Lung (tissue), 12 donors: ENCODE data around the gene L3MBTL4. TPM values are rescaled to one million over a fixed set of nuclear protein-coding genes. Genes with fewer than 3 reads are reported as not detected.

ENCODE experiments used
- ATAC-seq: fragments of 200-7000 bp; cut with Tn5 transposase; one replicate; pipeline ENCODE4 v1.9.1; 2020; ENCODE audit warnings: moderate number of reproducible peaks; ENCODE audit not compliant: insufficient read depth, low FRiP score
- DNase-seq, 3 donors: peaks; one replicate each; pipeline ENCODE4 v3.0.0-alpha.2; 2013 to 2017
- H3K27ac ChIP-seq, 2 donors: one replicate each; pipeline ENCODE4 v1.5.1; 2013; ENCODE audit warnings: mild to moderate bottlenecking in 2 of 2, moderate library complexity in 2 of 2, control low read depth in 1 of 2, inconsistent platforms in 1 of 2, low read depth in 1 of 2, low read length in 1 of 2
- H3K27me3 ChIP-seq, 3 donors: one replicate each; pipeline ENCODE4 v1.5.1; 2013; ENCODE audit warnings: low read length in 2 of 3; ENCODE audit not compliant: control insufficient read depth in 3 of 3, insufficient read depth in 3 of 3
- H3K36me3 ChIP-seq, 4 donors: one replicate each; pipeline ENCODE4 v1.5.1; 2013; ENCODE audit warnings: low read length in 4 of 4, mild to moderate bottlenecking in 1 of 4, moderate library complexity in 1 of 4; ENCODE audit not compliant: control insufficient read depth in 4 of 4, insufficient read depth in 4 of 4
- H3K4me1 ChIP-seq, 5 donors: one replicate each; pipeline ENCODE4 v1.5.1; 2013; ENCODE audit warnings: low read length in 5 of 5, mild to moderate bottlenecking in 2 of 5, moderate library complexity in 1 of 5; ENCODE audit not compliant: control insufficient read depth in 5 of 5, insufficient read depth in 5 of 5
- H3K4me3 ChIP-seq: one replicate; pipeline ENCODE4 v1.5.1; 2013; ENCODE audit warnings: mild to moderate bottlenecking, control low read depth, moderate library complexity
- H3K9ac ChIP-seq, 2 donors: one replicate each; pipeline ENCODE4 v1.5.1; 2013; ENCODE audit warnings: low read length in 2 of 2, control low read depth in 1 of 2; ENCODE audit not compliant: insufficient read depth in 1 of 2
- H3K9me3 ChIP-seq, 4 donors: one replicate each; pipeline ENCODE4 v1.5.1; 2013; ENCODE audit warnings: low read length in 3 of 4, mild to moderate bottlenecking in 1 of 4, moderate library complexity in 1 of 4; ENCODE audit not compliant: control insufficient read depth in 4 of 4, insufficient read depth in 3 of 4
- CTCF ChIP-seq: IDR thresholded peaks from 2 replicates; pipeline ENCODE4 v1.5.1; 2012; ENCODE audit warnings: mild to moderate bottlenecking; ENCODE audit errors: control extremely low read depth, extremely low read depth
- WGBS, 2 donors: extraction: QIAGEN DNeasy Blood & Tissue Kit; methylation state at CpG; one replicate each; pipeline ENCODE4 v1.1.7; 2013; 5-methylcytosine and 5-hydroxymethylcytosine counted together
- polyA plus RNA-seq, 2 donors: library from polyadenylated mRNA; stranded (reverse); fragments of 200-250 nt; gene quantifications; one replicate each; pipeline ENCODE4 v1.2.1, GENCODE V29; 2013
- total RNA-seq, 2 donors: library from RNA; depleted of rRNA in 1 of 2; stranded (reverse); fragments of >200 nt in 1 of 2; gene quantifications; one replicate each; pipeline ENCODE4 v1.2.1, GENCODE V29; 2014 to 2021
- donor health status: control.
- donor health status: control.
- donor health status: Bipolar disorder and iron deficiency.
- donor health status: healthy.
- donor health status: DM: yes; HTN: yes; CAD: no.

Gene L3MBTL4
- total and polyA plus RNA-seq, 4 donors = 2.8 to 16.8 (median 9.9) TPM

GRCh38 chr18:6013171-6013810 is 401.4 kb downstream of the L3MBTL4 start:
- WGBS, 2 donors = 86 to 88% methylated on average over 11 of the region's 11 CpGs
- DNase-seq (peak in 1 of 3 donors; percentile 46), ATAC-seq (no peak)
- peaks cover 0 to 3% (median 0%) of the 10 kb centered on the region in 4 donors for H3K9me3 ChIP-seq
- H3K27ac ChIP-seq = no peak overlapping the region
- no peak for TF ChIP-seq CTCF
- H3K4me3 ChIP-seq = no peak overlapping the region
- H3K9ac ChIP-seq = no peak overlapping the region
- H3K4me1 ChIP-seq = peaks cover 0 to 23% (median 6%) of the 10 kb centered on the region in 5 donors
- H3K36me3 ChIP-seq = no peaks in the 10 kb centered on the region
- no peaks in the 10 kb centered on the region for H3K27me3 ChIP-seq

- WGBS, 2 donors = 92 to 94% methylated on average over 1 of the region's 1 CpG
- no peak for TF ChIP-seq CTCF
- Histone ChIP-seq H3K36me3 (no peaks in the 10 kb centered on the region), H3K4me1 (peaks cover 0 to 6% (median 0%) of the 10 kb centered on the region in 5 donors), H3K4me3 (no peak overlapping the region), H3K9me3 (peaks cover 0 to 3% (median 0%) of the 10 kb centered on the region in 4 donors), H3K9ac (no peak overlapping the region), H3K27ac (no peak overlapping the region), H3K27me3 (no peaks in the 10 kb centered on the region)
- no peak for DNase-seq
- ATAC-seq = no peak
These were observed 403.8 kb downstream of the L3MBTL4 start for GRCh38 chr18:6010921-6011320.

- ATAC-seq = no peak
- 92 to 94% methylated on average over 5 of the region's 5 CpGs for WGBS, 2 donors
- H3K9ac ChIP-seq = no peak overlapping the region
- H3K4me3 ChIP-seq = no peak overlapping the region
- H3K4me1 ChIP-seq = peaks cover 0 to 6% (median 0%) of the 10 kb centered on the region in 5 donors
- no peaks in the 10 kb centered on the region for H3K27me3 ChIP-seq
- no peak for DNase-seq
- H3K36me3 ChIP-seq = no peaks in the 10 kb centered on the region
- TF ChIP-seq CTCF = no peak
- H3K27ac ChIP-seq = no peak overlapping the region
- peaks cover 0 to 3% (median 0%) of the 10 kb centered on the region in 4 donors for H3K9me3 ChIP-seq
These were observed 404.4 kb downstream of the L3MBTL4 start for GRCh38 chr18:6010284-6010683.

- WGBS, 2 donors = 85 to 89% methylated on average over 4 of the region's 4 CpGs
- no peak overlapping the region for H3K4me3 ChIP-seq
- no peak overlapping the region for H3K27ac ChIP-seq
- no peak overlapping the region for H3K9ac ChIP-seq
- no peak for TF ChIP-seq CTCF
- no peaks in the 10 kb centered on the region for H3K27me3 ChIP-seq
- H3K4me1 ChIP-seq = peaks cover 0 to 6% (median 0%) of the 10 kb centered on the region in 5 donors
- H3K9me3 ChIP-seq = no peaks in the 10 kb centered on the region
- ATAC-seq (no peak), DNase-seq (no peak)
- H3K36me3 ChIP-seq = no peaks in the 10 kb centered on the region
These were observed 405.0 kb downstream of the L3MBTL4 start for GRCh38 chr18:6009756-6010155.
